Central memory CD8-positive, alpha-beta T cell (primary cell): Measurements from ENCODE around the gene ATP1A1.
A peak's percentile ranks its signal among the peaks of the same experiment; 100 is the strongest.

Source experiments
- ATAC-seq: fragments of 150-1000 bp; cut with Tn5 transposase; replicated peaks from 2 replicates; pipeline ENCODE4 v1.10.0; 2022; ENCODE audit warnings: mild to moderate bottlenecking, moderate FRiP score, moderate number of reproducible peaks; ENCODE audit not compliant: poor library complexity, severe bottlenecking; ENCODE audit errors: extremely low read depth
- DNase-seq, 2 donors: peaks; one replicate each; pipeline ENCODE4 v3.0.0; 2021; ENCODE audit warnings: low spot score in 2 of 2
- H3K27ac Mint-ChIP-seq: one replicate; pipeline ENCODE4 v1.8.0; 2022; ENCODE audit warnings: low read depth, mild to moderate bottlenecking, moderate library complexity, mixed read lengths
- H3K27me3 Mint-ChIP-seq: one replicate; pipeline ENCODE4 v1.8.0; 2022; ENCODE audit warnings: mixed read lengths
- H3K36me3 Mint-ChIP-seq: one replicate; pipeline ENCODE4 v1.8.0; 2022; ENCODE audit warnings: mild to moderate bottlenecking, moderate library complexity, mixed read lengths; ENCODE audit not compliant: insufficient read depth
- H3K4me1 Mint-ChIP-seq: one replicate; pipeline ENCODE4 v1.8.0; 2022; ENCODE audit warnings: mixed read lengths
- H3K4me3 Mint-ChIP-seq: one replicate; pipeline ENCODE4 v1.8.0; 2022; ENCODE audit warnings: mild to moderate bottlenecking, moderate library complexity, mixed read lengths
- H3K9me3 Mint-ChIP-seq: one replicate; pipeline ENCODE4 v1.8.0; 2022; ENCODE audit warnings: mixed read lengths

ATP1A1 gene

GRCh38 chr1:116347696-116348095 is 25.3 kb upstream of the ATP1A1 start:
- ATAC-seq (no peak), DNase-seq (no peak)
- H3K27ac Mint-ChIP-seq, result no peak overlapping the region
- H3K9me3 Mint-ChIP-seq, result no peaks in the 10 kb centered on the region
- H3K27me3 Mint-ChIP-seq, result no peaks in the 10 kb centered on the region
- no peak overlapping the region for H3K4me3 Mint-ChIP-seq
- H3K4me1 Mint-ChIP-seq, result peaks cover 19% of the 10 kb centered on the region
- H3K36me3 Mint-ChIP-seq, result no peaks in the 10 kb centered on the region

GRCh38 chr1:116350097-116350645 is 22.9 kb upstream of the ATP1A1 start:
- Mint-ChIP-seq H3K27me3 (no peaks in the 10 kb centered on the region), H3K4me1 (peaks cover 19% of the 10 kb centered on the region), H3K4me3 (no peak overlapping the region), H3K27ac (no peak overlapping the region), H3K36me3 (no peaks in the 10 kb centered on the region), H3K9me3 (no peaks in the 10 kb centered on the region)
- ATAC-seq, result no peak
- no peak for DNase-seq

- Mint-ChIP-seq H3K4me1 (peaks cover 16% of the 10 kb centered on the region), H3K36me3 (peaks cover 1% of the 10 kb centered on the region), H3K27ac (peak overlapping the region; percentile 89), H3K27me3 (no peaks in the 10 kb centered on the region), H3K9me3 (no peaks in the 10 kb centered on the region), H3K4me3 (peak overlapping the region; percentile 46)
- DNase-seq (no peak), ATAC-seq (no peak)
These were observed 21.1 kb upstream of the ATP1A1 start for GRCh38 chr1:116351914-116352313.

GRCh38 chr1:116352349-116352813 is 20.7 kb upstream of the ATP1A1 start:
- Mint-ChIP-seq H3K4me1 (peaks cover 11% of the 10 kb centered on the region), H3K9me3 (no peaks in the 10 kb centered on the region), H3K4me3 (peak overlapping the region; percentile 46), H3K27me3 (no peaks in the 10 kb centered on the region), H3K36me3 (peaks cover 1% of the 10 kb centered on the region), H3K27ac (peak overlapping the region; percentile 89)
- no peak for DNase-seq
- ATAC-seq, result no peak

- H3K4me3 Mint-ChIP-seq, result no peak overlapping the region
- peaks cover 1% of the 10 kb centered on the region for H3K36me3 Mint-ChIP-seq
- ATAC-seq (no peak), DNase-seq (no peak)
- no peaks in the 10 kb centered on the region for H3K9me3 Mint-ChIP-seq
- H3K27me3 Mint-ChIP-seq, result no peaks in the 10 kb centered on the region
- H3K27ac Mint-ChIP-seq, result no peak overlapping the region
- H3K4me1 Mint-ChIP-seq, result peaks cover 11% of the 10 kb centered on the region
These were observed 19.9 kb upstream of the ATP1A1 start for GRCh38 chr1:116353155-116353554.

- H3K27ac Mint-ChIP-seq, result no peak overlapping the region
- peaks cover 11% of the 10 kb centered on the region for H3K4me1 Mint-ChIP-seq
- H3K36me3 Mint-ChIP-seq, result peaks cover 1% of the 10 kb centered on the region
- no peak overlapping the region for H3K4me3 Mint-ChIP-seq
- ATAC-seq (no peak), DNase-seq (no peak)
- no peaks in the 10 kb centered on the region for H3K27me3 Mint-ChIP-seq
- H3K9me3 Mint-ChIP-seq, result no peaks in the 10 kb centered on the region
These were observed 17.0 kb upstream of the ATP1A1 start for GRCh38 chr1:116356067-116356466.

GRCh38 chr1:116356673-116357072 is 16.4 kb upstream of the ATP1A1 start:
- Mint-ChIP-seq H3K9me3 (no peaks in the 10 kb centered on the region), H3K27me3 (no peaks in the 10 kb centered on the region), H3K4me3 (no peak overlapping the region), H3K4me1 (peaks cover 9% of the 10 kb centered on the region), H3K36me3 (peaks cover 1% of the 10 kb centered on the region), H3K27ac (no peak overlapping the region)
- DNase-seq (no peak), ATAC-seq (no peak)

GRCh38 chr1:116357487-116357886 is 15.6 kb upstream of the ATP1A1 start:
- Mint-ChIP-seq H3K27ac (no peak overlapping the region), H3K4me3 (no peak overlapping the region), H3K4me1 (peaks cover 1% of the 10 kb centered on the region), H3K27me3 (no peaks in the 10 kb centered on the region), H3K9me3 (no peaks in the 10 kb centered on the region), H3K36me3 (peaks cover 2% of the 10 kb centered on the region)
- DNase-seq (no peak), ATAC-seq (no peak)

GRCh38 chr1:116359060-116359830 is 13.8 kb upstream of the ATP1A1 start:
- H3K9me3 Mint-ChIP-seq, result no peaks in the 10 kb centered on the region
- no peak for ATAC-seq
- no peak overlapping the region for H3K27ac Mint-ChIP-seq
- no peaks in the 10 kb centered on the region for H3K27me3 Mint-ChIP-seq
- no peaks in the 10 kb centered on the region for H3K4me1 Mint-ChIP-seq
- peaks cover 3% of the 10 kb centered on the region for H3K36me3 Mint-ChIP-seq
- no peak overlapping the region for H3K4me3 Mint-ChIP-seq
- no peak for DNase-seq

GRCh38 chr1:116359871-116360270 is 13.2 kb upstream of the ATP1A1 start:
- H3K4me3 Mint-ChIP-seq, result no peak overlapping the region
- H3K27me3 Mint-ChIP-seq, result no peaks in the 10 kb centered on the region
- ATAC-seq (no peak), DNase-seq (no peak)
- no peak overlapping the region for H3K27ac Mint-ChIP-seq
- H3K36me3 Mint-ChIP-seq, result peaks cover 3% of the 10 kb centered on the region
- no peaks in the 10 kb centered on the region for H3K9me3 Mint-ChIP-seq
- H3K4me1 Mint-ChIP-seq, result no peaks in the 10 kb centered on the region

GRCh38 chr1:116360429-116361173 is 12.4 kb upstream of the ATP1A1 start:
- Mint-ChIP-seq H3K9me3 (no peaks in the 10 kb centered on the region), H3K27ac (no peak overlapping the region)

GRCh38 chr1:116361648-116362047 is 11.4 kb upstream of the ATP1A1 start:
- H3K36me3 Mint-ChIP-seq, result peaks cover 2% of the 10 kb centered on the region
- no peaks in the 10 kb centered on the region for H3K4me1 Mint-ChIP-seq
- H3K9me3 Mint-ChIP-seq, result no peaks in the 10 kb centered on the region
- H3K27me3 Mint-ChIP-seq, result no peaks in the 10 kb centered on the region
- H3K27ac Mint-ChIP-seq, result no peak overlapping the region
- H3K4me3 Mint-ChIP-seq, result no peak overlapping the region
- DNase-seq (no peak), ATAC-seq (no peak)

More at GRCh38 chr1:116360429-116361173, 12.4 kb upstream of the ATP1A1 start:
- H3K4me1 Mint-ChIP-seq, result no peaks in the 10 kb centered on the region
- no peaks in the 10 kb centered on the region for H3K27me3 Mint-ChIP-seq
- H3K36me3 Mint-ChIP-seq, result peaks cover 3% of the 10 kb centered on the region
- ATAC-seq, result no peak
- no peak for DNase-seq
- H3K4me3 Mint-ChIP-seq, result no peak overlapping the region

- H3K27me3 Mint-ChIP-seq, result no peaks in the 10 kb centered on the region
- no peak for ATAC-seq
- H3K36me3 Mint-ChIP-seq, result peaks cover 2% of the 10 kb centered on the region
- no peak overlapping the region for H3K27ac Mint-ChIP-seq
- H3K9me3 Mint-ChIP-seq, result no peaks in the 10 kb centered on the region
- no peak overlapping the region for H3K4me3 Mint-ChIP-seq
- no peak for DNase-seq
- no peaks in the 10 kb centered on the region for H3K4me1 Mint-ChIP-seq
These were observed 11.0 kb upstream of the ATP1A1 start for GRCh38 chr1:116362050-116362449.
